A549 (cell line): ENCODE measurements around the gene MS4A18.

Source experiments
- BHLHE40 ChIP-seq: IDR thresholded peaks from 2 replicates; pipeline ENCODE4 v1.6.1; 2012; ENCODE audit warnings: low read depth, low read length, inconsistent platforms
- EP300 ChIP-seq, 2 experiments: fragments of >200 bp; sonication (Bioruptor Twin); formaldehyde crosslinking; IDR thresholded peaks; 2 replicates in 1 of 2; 3 replicates in 1 of 2; pipeline ENCODE4 v1.6.1; 2016 to 2017
- HDAC2 ChIP-seq: fragments of 200-600 bp; sonication (generic); IDR thresholded peaks from 2 replicates; pipeline ENCODE4 v1.6.1; 2016
- KDM5A ChIP-seq: fragments of 200-600 bp; sonication (generic); IDR thresholded peaks from 2 replicates; pipeline ENCODE4 v1.6.1; 2016; ENCODE audit warnings: antibody characterized with exemption, mild to moderate bottlenecking
- MAFK ChIP-seq: fragments of 450-650 bp; IDR thresholded peaks from 2 replicates; pipeline ENCODE4 v1.6.1; 2014; ENCODE audit not compliant: partially characterized antibody
- MYC ChIP-seq: IDR thresholded peaks from 2 replicates; pipeline ENCODE4 v1.6.1; 2012; ENCODE audit warnings: mild to moderate bottlenecking, inconsistent platforms, low read length, improper control_type of control experiment, borderline replicate concordance
- NR3C1 ChIP-seq: fragments of >200 bp; sonication (Bioruptor Twin); formaldehyde crosslinking; IDR thresholded peaks from 3 replicates; pipeline ENCODE4 v1.6.1; 2017
- PHF8 ChIP-seq: fragments of 200-600 bp; sonication (generic); IDR thresholded peaks from 2 replicates; pipeline ENCODE4 v1.6.1; 2016; ENCODE audit warnings: low read depth, mild to moderate bottlenecking, antibody characterized with exemption, moderate library complexity, borderline replicate concordance
- POLR2A ChIP-seq: IDR thresholded peaks from 2 replicates; pipeline ENCODE4 v1.6.1; 2012; ENCODE audit warnings: mild to moderate bottlenecking, low read length
- ZFP36 ChIP-seq: fragments of 450-650 bp; IDR thresholded peaks from 2 replicates; pipeline ENCODE4 v1.6.1; 2014; ENCODE audit warnings: borderline replicate concordance; ENCODE audit not compliant: partially characterized antibody
- TF ChIP-seq, protein P1 (sequence below): fragments of >200 bp; sonication (Bioruptor Twin); formaldehyde crosslinking; IDR thresholded peaks from 3 replicates; pipeline ENCODE4 v1.5.1; 2016
- TF ChIP-seq, protein P2 (sequence below): fragments of 200-600 bp; sonication (generic); IDR thresholded peaks from 2 replicates; pipeline ENCODE4 v1.6.1; 2016; ENCODE audit warnings: antibody characterized with exemption, mild to moderate bottlenecking, moderate library complexity
- TF ChIP-seq, protein P3 (sequence below): fragments of 150-350 bp; IDR thresholded peaks from 2 replicates; pipeline ENCODE4 v1.6.1; 2014; ENCODE audit warnings: low read depth, mild to moderate bottlenecking, low read length

DNA sequence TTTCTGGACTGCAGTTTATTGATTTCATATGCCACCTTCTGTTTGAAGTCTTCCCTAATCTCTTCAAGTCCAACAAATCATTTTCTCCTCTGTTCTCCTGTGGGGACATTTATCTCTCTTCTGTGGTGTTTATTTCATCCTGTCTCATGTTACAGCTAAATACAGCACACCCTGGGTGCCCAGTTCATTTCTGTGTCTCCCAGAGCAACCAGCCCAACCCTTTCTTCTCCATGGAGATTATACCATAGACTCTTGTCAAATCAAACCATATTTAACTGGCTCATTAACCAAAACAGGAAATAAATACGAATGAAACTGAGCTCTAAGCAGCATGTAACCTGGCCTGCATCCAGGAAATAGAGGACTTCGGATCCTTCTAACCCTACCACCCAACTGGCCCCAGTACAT is 25.2 kb upstream of the MS4A18 start, which contains the start of gene MS4A8:
- TF ChIP-seq, protein P1, sequence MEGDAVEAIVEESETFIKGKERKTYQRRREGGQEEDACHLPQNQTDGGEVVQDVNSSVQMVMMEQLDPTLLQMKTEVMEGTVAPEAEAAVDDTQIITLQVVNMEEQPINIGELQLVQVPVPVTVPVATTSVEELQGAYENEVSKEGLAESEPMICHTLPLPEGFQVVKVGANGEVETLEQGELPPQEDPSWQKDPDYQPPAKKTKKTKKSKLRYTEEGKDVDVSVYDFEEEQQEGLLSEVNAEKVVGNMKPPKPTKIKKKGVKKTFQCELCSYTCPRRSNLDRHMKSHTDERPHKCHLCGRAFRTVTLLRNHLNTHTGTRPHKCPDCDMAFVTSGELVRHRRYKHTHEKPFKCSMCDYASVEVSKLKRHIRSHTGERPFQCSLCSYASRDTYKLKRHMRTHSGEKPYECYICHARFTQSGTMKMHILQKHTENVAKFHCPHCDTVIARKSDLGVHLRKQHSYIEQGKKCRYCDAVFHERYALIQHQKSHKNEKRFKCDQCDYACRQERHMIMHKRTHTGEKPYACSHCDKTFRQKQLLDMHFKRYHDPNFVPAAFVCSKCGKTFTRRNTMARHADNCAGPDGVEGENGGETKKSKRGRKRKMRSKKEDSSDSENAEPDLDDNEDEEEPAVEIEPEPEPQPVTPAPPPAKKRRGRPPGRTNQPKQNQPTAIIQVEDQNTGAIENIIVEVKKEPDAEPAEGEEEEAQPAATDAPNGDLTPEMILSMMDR = no peak
- TF ChIP-seq, protein P2, sequence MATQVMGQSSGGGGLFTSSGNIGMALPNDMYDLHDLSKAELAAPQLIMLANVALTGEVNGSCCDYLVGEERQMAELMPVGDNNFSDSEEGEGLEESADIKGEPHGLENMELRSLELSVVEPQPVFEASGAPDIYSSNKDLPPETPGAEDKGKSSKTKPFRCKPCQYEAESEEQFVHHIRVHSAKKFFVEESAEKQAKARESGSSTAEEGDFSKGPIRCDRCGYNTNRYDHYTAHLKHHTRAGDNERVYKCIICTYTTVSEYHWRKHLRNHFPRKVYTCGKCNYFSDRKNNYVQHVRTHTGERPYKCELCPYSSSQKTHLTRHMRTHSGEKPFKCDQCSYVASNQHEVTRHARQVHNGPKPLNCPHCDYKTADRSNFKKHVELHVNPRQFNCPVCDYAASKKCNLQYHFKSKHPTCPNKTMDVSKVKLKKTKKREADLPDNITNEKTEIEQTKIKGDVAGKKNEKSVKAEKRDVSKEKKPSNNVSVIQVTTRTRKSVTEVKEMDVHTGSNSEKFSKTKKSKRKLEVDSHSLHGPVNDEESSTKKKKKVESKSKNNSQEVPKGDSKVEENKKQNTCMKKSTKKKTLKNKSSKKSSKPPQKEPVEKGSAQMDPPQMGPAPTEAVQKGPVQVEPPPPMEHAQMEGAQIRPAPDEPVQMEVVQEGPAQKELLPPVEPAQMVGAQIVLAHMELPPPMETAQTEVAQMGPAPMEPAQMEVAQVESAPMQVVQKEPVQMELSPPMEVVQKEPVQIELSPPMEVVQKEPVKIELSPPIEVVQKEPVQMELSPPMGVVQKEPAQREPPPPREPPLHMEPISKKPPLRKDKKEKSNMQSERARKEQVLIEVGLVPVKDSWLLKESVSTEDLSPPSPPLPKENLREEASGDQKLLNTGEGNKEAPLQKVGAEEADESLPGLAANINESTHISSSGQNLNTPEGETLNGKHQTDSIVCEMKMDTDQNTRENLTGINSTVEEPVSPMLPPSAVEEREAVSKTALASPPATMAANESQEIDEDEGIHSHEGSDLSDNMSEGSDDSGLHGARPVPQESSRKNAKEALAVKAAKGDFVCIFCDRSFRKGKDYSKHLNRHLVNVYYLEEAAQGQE = no peak
- TF ChIP-seq HDAC2 (no peak), BHLHE40 (no peak), POLR2A (no peak), NR3C1 (no peak), PHF8 (no peak), ZFP36 (no peak), EP300 (IDR thresholded peaks at IDR 0.05) (no peak), MAFK (no peak), MYC (no peak), KDM5A (no peak)
- TF ChIP-seq, protein P3, sequence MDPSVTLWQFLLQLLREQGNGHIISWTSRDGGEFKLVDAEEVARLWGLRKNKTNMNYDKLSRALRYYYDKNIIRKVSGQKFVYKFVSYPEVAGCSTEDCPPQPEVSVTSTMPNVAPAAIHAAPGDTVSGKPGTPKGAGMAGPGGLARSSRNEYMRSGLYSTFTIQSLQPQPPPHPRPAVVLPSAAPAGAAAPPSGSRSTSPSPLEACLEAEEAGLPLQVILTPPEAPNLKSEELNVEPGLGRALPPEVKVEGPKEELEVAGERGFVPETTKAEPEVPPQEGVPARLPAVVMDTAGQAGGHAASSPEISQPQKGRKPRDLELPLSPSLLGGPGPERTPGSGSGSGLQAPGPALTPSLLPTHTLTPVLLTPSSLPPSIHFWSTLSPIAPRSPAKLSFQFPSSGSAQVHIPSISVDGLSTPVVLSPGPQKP = no peak
